Activated CD4-positive, alpha-beta T cell treated with anti-CD3 and anti-CD28 coated beads for 48 hours (primary cell): ENCODE results near the gene SF3B5.
"Not testable (repeated sequence)": the region's sequence is repeated elsewhere in the genome, so short reads cannot be mapped to it uniquely, and the experiment has no call there.

Source experiments
- DNase-seq: peaks from one replicate; pipeline ENCODE4 v3.0.0-alpha.2; 2020

The SF3B5 gene

GRCh38 chr6:144095134-144096002 is at the start of gene SF3B5:
TSS of gene SF3B5 (minus strand) at chr6:144095573. CDS start at chr6:144095497, 76 bp downstream.
- DNase-seq: peak; percentile 98

DNA sequence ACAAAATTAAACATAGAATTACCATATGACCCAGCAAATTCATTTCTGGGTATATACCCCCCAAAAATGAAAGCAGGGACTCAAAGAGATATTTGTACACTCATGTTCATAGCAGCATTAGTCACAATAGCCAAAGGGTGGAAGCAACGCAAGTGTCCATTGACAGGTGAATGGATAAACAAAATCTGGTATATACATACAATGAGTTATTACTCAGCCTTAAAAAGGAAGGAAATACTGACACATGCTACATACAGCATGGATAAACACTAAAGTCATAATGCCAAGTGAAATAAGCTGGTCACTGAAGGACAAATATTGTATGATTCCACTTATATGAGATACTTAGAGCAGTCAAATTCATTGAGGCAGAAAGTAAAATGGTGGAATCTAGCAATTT is 49.6 kb upstream of the SF3B5 start:
- DNase-seq: no peak

DNA sequence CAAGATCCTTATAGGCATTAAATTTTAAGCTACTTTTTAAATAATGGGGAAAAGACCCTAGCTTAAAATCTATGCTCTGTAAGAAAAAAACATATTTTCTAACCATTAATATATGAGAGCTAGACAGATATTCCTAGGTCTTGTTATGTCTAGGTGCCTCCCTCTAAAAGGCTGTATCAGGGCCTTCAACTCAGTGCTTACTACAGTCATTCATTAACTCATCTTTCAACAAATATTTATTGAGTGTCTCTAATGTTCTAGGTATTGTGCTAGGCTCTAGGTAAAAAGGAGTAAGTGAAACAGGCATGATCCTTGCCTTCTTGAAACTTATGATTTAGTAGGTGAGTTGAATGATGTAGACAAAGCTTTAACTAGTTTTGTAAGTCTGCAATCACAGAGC is 48.5 kb upstream of the SF3B5 start:
- DNase-seq: no peak

DNA sequence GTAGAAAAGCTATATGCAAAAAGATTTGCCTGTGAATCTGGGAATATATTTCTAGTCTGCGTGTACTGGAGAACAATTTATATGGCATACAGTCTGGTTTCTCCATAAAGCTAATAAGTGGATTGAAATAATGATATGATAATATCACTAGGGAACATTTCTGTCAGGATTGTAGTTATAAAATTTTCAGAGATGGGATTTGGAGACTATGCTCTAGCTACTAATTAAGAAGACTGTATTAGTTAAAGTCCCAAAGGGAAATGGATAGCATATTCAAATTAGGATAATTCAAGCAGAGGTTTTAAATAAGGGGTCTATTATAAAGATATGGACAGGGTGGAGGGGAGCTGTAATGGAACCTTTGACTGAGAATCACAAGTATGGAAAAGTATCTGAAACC is 47.7 kb upstream of the SF3B5 start:
- no peak for DNase-seq

DNA sequence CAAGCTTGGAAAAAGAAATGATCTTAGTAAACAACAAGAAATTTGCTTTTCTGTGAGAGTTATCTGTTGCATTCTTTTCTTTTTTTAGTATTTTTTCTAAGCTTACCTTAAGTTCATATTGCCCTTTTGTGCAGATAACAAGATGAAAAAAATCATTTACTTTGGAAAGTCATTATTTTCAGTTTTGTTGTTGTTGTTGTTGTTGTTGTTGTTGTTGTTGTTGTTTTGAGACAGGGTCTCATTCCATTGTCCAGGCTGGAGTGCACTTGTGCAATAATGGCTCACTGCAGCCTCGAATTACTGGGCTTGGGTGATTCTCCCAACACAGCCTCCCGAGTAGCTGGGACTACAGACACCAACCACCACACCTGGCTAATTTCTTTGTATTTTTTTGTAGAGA is 46.1 kb upstream of the SF3B5 start:
- DNase-seq: no peak

GRCh38 chr6:144140867-144141266 is 45.5 kb upstream of the SF3B5 start:
- no peak for DNase-seq

GRCh38 chr6:144139817-144140216 is 44.4 kb upstream of the SF3B5 start:
- DNase-seq: no peak

GRCh38 chr6:144138542-144138941 is 43.2 kb upstream of the SF3B5 start:
- no peak for DNase-seq

DNA sequence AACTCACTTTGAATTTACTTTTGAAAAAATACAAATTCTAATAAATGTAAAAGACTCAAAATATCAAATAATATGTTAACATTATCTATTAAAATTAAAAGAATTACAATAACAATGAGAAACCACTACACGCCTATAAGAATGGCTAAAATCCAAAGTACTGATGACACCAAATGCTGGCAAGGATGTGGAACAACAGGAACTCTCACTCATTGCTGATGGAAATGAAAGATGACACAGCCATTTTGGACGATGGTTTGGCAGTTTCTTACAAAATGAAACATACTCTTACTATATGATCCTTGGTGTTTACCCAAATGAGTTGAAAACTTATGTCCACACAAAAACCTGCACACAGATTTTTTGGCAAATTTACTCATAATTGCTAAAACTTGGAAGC is 39.4 kb upstream of the SF3B5 start:
- no peak for DNase-seq

DNA sequence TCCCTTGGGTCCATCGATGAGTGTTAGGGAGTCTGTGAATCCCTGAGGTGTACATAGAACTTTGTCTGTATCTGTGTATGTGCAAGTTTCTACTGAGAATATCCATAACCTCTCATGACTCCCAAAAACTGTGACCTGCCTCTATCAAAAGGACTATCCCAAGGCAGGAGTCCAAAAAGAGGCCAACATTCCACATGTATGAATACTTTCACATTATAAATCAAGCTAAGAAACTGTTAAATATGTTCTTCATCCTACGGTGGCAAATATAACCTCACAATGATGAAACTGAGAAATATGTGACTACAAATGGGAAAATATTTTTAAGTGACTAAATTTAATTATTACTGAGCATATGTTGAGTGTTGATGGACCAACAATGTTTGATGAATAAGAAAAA is 38.8 kb upstream of the SF3B5 start:
- DNase-seq: no peak

- no peak for DNase-seq
Observed at GRCh38 chr6:144133225-144133821, 38.0 kb upstream of the SF3B5 start.

DNA sequence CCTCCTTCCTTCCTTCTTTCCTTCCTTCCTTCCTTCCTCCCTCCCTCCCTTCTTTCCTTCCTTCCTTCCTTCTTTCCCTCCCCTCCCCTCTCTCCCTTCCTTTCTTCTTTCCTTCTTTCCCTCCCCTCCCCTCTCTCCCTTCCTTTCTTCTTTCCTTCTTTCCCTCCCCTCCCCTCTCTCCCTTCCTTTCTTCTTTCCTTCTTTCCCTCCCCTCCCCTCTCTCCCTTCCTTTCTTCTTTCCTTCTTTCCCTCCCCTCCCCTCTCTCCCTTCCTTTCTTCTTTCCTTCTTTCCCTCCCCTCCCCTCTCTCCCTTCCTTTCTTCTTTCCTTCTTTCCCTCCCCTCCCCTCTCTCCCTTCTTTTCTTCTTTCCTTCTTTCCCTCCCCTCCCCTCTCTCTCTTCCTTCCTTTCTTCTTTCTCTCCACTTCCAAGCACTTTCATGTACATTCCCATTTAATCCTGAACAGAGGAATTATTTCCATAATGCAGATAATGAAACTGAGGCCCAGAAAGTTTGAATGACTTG is 36.9 kb upstream of the SF3B5 start:
- not testable (repeated sequence) for DNase-seq

GRCh38 chr6:144131248-144131709 is 35.9 kb upstream of the SF3B5 start:
- DNase-seq: no peak

- no peak for DNase-seq
Observed at GRCh38 chr6:144129469-144129868, 34.1 kb upstream of the SF3B5 start.

- DNase-seq: no peak
Observed at GRCh38 chr6:144127097-144127496, 31.7 kb upstream of the SF3B5 start.

DNA sequence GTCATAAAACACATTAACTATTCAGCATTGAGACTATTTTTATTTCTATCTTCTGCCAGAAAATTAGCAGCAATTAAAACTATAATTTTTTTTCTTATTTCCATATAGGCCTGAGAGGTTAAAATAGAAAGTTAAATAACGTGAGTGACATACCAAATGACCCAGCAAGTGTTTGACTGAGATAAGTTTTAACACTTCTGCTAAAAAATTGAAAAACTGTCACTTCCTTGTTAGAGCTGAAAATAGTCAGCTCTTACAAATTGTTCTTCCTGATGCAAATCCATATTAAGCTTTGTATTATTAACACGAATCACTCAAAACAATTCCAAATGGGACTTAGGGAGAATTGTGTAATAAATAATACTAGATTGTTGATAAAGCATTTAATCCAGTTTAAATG is 28.5 kb upstream of the SF3B5 start:
- DNase-seq: no peak

DNA sequence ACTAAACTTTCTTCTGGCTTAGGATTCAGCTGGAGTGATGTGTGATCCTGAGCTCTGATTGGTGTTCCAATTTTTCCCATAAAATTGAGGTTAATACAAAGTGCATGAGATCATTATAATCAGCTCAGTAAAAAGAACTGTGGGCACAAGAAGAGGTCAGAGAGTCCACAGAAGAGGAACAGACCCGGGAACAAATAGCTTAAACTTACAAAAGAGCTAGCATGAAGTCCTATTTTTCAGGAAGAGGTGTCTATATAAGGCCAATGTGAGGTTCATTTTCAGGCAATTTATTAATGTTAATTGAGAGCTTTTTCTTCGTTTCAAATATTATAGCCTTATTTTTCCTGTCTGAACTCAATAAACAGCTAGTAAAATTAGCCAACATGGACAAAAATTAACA is 28.0 kb upstream of the SF3B5 start:
- no peak for DNase-seq

DNA sequence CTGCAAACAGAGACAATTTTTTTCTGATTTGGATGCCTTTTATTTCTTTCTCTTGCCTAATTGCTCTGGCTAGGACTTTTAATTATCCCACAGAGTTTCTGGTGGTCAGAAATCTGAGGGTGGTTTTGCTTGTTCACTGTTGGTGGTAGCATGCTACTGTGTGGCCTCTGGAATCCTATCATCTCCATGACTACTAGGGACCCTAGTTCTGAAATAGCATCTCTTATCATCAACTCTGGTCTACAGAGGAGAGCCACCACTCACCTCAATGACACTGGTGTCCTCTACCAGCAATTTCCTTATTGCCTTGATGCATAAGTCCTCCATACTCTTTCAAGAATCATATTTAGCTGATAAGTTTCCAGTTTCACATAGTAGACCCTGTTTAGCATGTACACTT is 27.5 kb upstream of the SF3B5 start:
- no peak for DNase-seq

DNA sequence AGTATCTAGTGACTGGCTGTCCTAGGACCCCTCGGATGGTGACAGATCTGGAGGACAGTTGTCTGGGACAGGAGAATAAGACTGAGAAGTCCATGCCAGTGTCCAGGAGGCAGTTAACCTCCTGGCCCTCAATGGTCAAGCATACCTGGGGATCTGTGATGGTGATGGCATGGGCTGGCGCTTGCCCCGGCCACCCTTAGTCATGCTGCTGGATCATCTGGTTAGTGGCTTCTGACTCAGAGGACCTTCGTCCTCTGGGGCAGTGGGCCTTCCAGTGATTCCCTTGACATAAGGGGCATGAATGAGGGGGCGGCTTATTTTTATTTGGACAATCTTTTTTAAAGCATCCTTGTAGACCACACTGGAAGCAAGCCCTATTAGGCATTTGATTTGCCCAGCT is 24.0 kb upstream of the SF3B5 start:
- no peak for DNase-seq

GRCh38 chr6:144115219-144115618 is 19.8 kb upstream of the SF3B5 start:
- no peak for DNase-seq

DNA sequence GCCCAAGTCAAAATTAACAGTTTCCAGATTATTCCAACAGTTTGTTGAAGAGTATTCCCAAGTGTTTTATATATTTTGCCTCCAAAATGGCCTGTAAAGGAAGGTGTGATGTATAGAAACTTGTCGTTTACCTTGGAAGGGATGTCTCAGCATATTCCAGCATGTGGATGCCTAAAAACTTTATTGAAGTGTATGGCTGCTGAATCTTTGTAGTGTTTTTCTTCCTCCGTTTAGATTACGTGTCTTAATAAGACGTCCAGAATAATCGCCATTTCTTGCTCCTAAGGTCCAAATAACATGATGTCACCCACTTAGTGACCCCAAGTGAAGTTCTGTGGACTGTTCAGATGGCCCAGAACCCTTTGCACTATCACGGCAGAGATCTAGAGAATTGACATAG is 18.0 kb upstream of the SF3B5 start:
- DNase-seq: no peak

DNA sequence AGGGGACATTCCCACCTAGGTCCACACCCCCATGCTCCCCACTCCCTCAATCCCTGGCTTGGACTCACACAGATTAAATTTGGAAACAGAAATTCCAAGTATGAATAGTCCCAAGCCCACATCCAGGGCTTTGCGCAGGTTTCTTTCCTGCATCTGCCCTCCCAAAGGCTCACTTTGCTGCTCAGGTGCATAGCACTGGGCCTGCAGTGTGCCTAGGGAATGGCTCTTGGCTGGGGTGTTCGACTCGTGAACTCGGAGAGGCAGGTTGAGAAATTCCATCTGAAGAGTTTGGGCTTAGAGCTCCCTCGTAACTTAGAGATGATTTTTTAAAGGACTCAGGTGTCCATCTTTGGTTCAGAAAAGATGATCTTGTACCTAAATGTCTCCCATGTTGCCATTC is 14.8 kb upstream of the SF3B5 start:
- no peak for DNase-seq

DNA sequence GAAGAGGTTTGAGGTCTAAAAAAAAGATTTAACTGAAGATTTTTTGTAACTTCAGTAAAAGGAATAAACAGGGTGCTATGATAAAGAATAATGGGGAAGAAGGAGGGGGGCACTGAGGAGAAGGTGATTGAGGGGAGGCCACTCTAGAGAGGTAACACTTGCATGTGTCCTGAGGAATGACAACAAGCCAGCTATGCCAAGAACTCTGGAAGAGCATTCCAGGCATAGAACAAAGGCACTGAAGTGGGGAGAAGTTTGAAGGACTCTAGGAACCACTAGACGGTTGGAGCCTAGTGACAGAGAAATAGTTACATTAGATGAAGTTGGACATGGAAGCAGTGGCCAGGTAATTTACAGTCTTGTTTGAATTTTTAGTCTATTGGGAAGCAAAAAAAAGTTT is 10.8 kb upstream of the SF3B5 start:
- DNase-seq: no peak

DNA sequence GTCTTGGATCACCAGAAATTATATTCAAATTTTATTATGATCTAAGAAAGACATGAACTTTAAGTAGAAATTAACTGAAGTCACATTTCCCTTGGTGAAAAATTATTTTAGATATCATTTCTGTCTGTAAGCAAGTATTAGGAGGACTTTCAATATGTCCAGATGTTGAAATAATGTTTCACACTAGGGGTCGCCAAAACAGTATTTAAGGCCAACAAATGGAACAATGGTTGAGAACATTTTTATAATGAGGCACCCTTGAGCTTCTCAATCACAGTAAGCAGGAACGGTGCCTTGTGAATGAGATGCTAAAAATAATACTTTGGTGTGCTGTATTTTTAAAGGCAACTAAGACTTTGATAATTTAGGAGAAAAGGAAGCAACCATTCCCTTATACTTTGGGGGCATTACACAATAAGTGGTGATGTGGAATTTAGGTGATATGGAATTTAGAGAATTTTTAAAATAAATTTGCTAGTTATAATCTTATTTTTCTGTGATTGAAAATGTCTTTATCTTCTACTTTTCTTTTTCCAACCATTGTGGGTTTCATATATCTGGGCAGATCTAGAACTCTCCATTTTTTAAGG is 9.6 kb upstream of the SF3B5 start:
- peak; percentile 22 for DNase-seq
